ENCODE data around the gene TTYH2. TPM values are rescaled to one million over a fixed set of nuclear protein-coding genes. Genes with fewer than 3 reads are reported as not detected.
A peak's percentile ranks its signal among the peaks of the same experiment; 100 is the strongest.

The TTYH2 gene
- total and polyA plus RNA-seq, 8 donors = 0.58 to 17.9 (median 1.5) TPM

- Histone ChIP-seq H3K9me3 (no peaks in the 10 kb centered on the region), H3K36me3 (peaks cover 25 to 39% (median 34%) of the 10 kb centered on the region in 4 donors), H3K4me3 (peak overlapping the region; percentile 48 to 63 (median 52)), H3K4me1 (peaks cover 28 to 84% (median 56%) of the 10 kb centered on the region in 4 donors), H3K27ac (peak overlapping the region; percentile 67 to 84 (median 75)), H3K27me3 (peaks cover 0 to 11% (median 0%) of the 10 kb centered on the region in 3 donors)
- intact Hi-C loops (cut with DNase I; ENCODE audit: low total_unique reads) = loop anchor here (10.0 kb wide), 1 partner anchor 72 kb away; no protein-coding TSS in a partner anchor
- TF ChIP-seq CTCF (IDR thresholded peaks at IDR 0.05) (no peak), POLR2AphosphoS5 (IDR thresholded peaks at IDR 0.05) (no peak), EP300 (IDR thresholded peaks at IDR 0.05) (no peak), POLR2A (IDR thresholded peaks at IDR 0.05) (no peak)
- peak in 1 of 2 donors; percentile 60 for DNase-seq
- 2 to 4% (median 3%) methylated on average over 42 to 48 of the region's 48 CpGs for WGBS, 5 donors
Observed at GRCh38 chr17:74212209-74212912, 1.0 kb upstream of the TTYH2 start.

- no peaks in the 10 kb centered on the region for H3K9me3 ChIP-seq
- TF ChIP-seq EP300 (IDR thresholded peaks at IDR 0.05) (no peak), CTCF (IDR thresholded peaks at IDR 0.05) (no peak), POLR2AphosphoS5 (IDR thresholded peaks at IDR 0.05) (no peak), POLR2A (IDR thresholded peaks at IDR 0.05) (no peak)
- peak in 1 of 2 donors; percentile 77 for DNase-seq
- H3K4me1 ChIP-seq = peaks cover 28 to 70% (median 50%) of the 10 kb centered on the region in 4 donors
- peak overlapping the region in 4 of 5 donors; percentile 42 to 84 (median 62) for H3K27ac ChIP-seq
- H3K27me3 ChIP-seq = peaks cover 0 to 11% (median 0%) of the 10 kb centered on the region in 3 donors
- H3K36me3 ChIP-seq = peaks cover 13 to 27% (median 18%) of the 10 kb centered on the region in 4 donors
- intact Hi-C loops (cut with DNase I; ENCODE audit: low total_unique reads) = loop anchor here (10.0 kb wide), 1 partner anchor 71 kb away; no protein-coding TSS in a partner anchor
- H3K4me3 ChIP-seq = peak overlapping the region; percentile 48 to 63 (median 52)
- WGBS, 5 donors = 5 to 9% (median 7%) methylated on average over 30 to 33 of the region's 33 CpGs
Observed at GRCh38 chr17:74213861-74214391, 555 bp downstream of the TTYH2 start.

GRCh38 chr17:74214484-74215341, 1.3 kb downstream of the TTYH2 start:
- 49 to 59% (median 54%) methylated on average over 12 to 16 of the region's 16 CpGs for WGBS, 5 donors
- intact Hi-C loops (cut with DNase I; ENCODE audit: low total_unique reads) = loop anchor here (10.0 kb wide), 1 partner anchor 70 kb away; no protein-coding TSS in a partner anchor
- Histone ChIP-seq H3K36me3 (peaks cover 5 to 19% (median 10%) of the 10 kb centered on the region in 4 donors), H3K27ac (peak overlapping the region in 4 of 5 donors; percentile 42 to 84 (median 62)), H3K4me3 (peak overlapping the region; percentile 48 to 63 (median 52)), H3K9me3 (no peaks in the 10 kb centered on the region), H3K27me3 (peaks cover 0 to 11% (median 0%) of the 10 kb centered on the region in 3 donors), H3K4me1 (peaks cover 28 to 70% (median 50%) of the 10 kb centered on the region in 4 donors)
- no peak for DNase-seq
- TF ChIP-seq POLR2A (IDR thresholded peaks at IDR 0.05) = no peak
- TF ChIP-seq POLR2AphosphoS5 (IDR thresholded peaks at IDR 0.05) = no peak
- no peak for TF ChIP-seq CTCF (IDR thresholded peaks at IDR 0.05)
- no peak for TF ChIP-seq EP300 (IDR thresholded peaks at IDR 0.05)

- H3K4me1 ChIP-seq = peaks cover 28 to 63% (median 45%) of the 10 kb centered on the region in 4 donors
- intact Hi-C loops (cut with DNase I; ENCODE audit: low total_unique reads) = loop anchor here (10.0 kb wide), 1 partner anchor 69 kb away; no protein-coding TSS in a partner anchor
- no peak for DNase-seq
- H3K27ac ChIP-seq = peak overlapping the region in 2 of 5 donors; percentile 1 to 84
- H3K4me3 ChIP-seq = no peak overlapping the region
- H3K9me3 ChIP-seq = no peaks in the 10 kb centered on the region
- peaks cover 0 to 13% (median 4%) of the 10 kb centered on the region in 4 donors for H3K36me3 ChIP-seq
- 57 to 77% (median 59%) methylated on average over 5 to 6 of the region's 6 CpGs for WGBS, 5 donors
- H3K27me3 ChIP-seq = peaks cover 0 to 11% (median 0%) of the 10 kb centered on the region in 3 donors
- TF ChIP-seq CTCF (IDR thresholded peaks at IDR 0.05) (no peak), EP300 (IDR thresholded peaks at IDR 0.05) (no peak), POLR2A (IDR thresholded peaks at IDR 0.05) (no peak), POLR2AphosphoS5 (IDR thresholded peaks at IDR 0.05) (no peak)
Observed at GRCh38 chr17:74215342-74215727, 2.0 kb downstream of the TTYH2 start.
